OCI-LY1 (cell line): ENCODE results near the gene FGF3.

Experiments used
- H2AFZ ChIP-seq: fragments of 200-600 bp; sonication (generic), shearing (Covaris generic); 2 replicates; pipeline ENCODE4 v1.6.0; 2014; ENCODE audit warnings: antibody characterized with exemption, mild to moderate bottlenecking, low read length
- H3F3A ChIP-seq: fragments of 200-600 bp; sonication (generic), shearing (Covaris generic); 2 replicates; pipeline ENCODE4 v1.6.0; 2014; ENCODE audit warnings: mild to moderate bottlenecking, antibody characterized with exemption, low read length, moderate library complexity; ENCODE audit not compliant: insufficient read depth
- H3K27ac ChIP-seq: fragments of 200-600 bp; sonication (generic); 2 replicates; pipeline ENCODE4 v1.5.1; 2014; ENCODE audit warnings: low read length, mixed run types, mild to moderate bottlenecking, low read depth; ENCODE audit not compliant: poor library complexity, severe bottlenecking
- H3K27me3 ChIP-seq: fragments of 200-600 bp; sonication (generic); 2 replicates; pipeline ENCODE4 v1.6.0; 2014; ENCODE audit warnings: antibody characterized with exemption, mild to moderate bottlenecking, low read length, moderate library complexity; ENCODE audit not compliant: insufficient read depth
- H3K36me3 ChIP-seq: fragments of 200-600 bp; sonication (generic); 2 replicates; pipeline ENCODE4 v1.6.1; 2014; ENCODE audit warnings: mild to moderate bottlenecking, antibody characterized with exemption, low read length, moderate library complexity, mixed read lengths; ENCODE audit not compliant: insufficient read depth
- H3K4me1 ChIP-seq: fragments of 200-600 bp; sonication (generic); 2 replicates; pipeline ENCODE4 v1.5.1; 2014; ENCODE audit warnings: mild to moderate bottlenecking, low read length, moderate library complexity; ENCODE audit not compliant: insufficient read depth, severe bottlenecking
- H3K4me2 ChIP-seq: fragments of 200-600 bp; sonication (generic), shearing (Covaris generic); 2 replicates; pipeline ENCODE4 v1.6.1; 2014; ENCODE audit warnings: low read length
- H3K4me3 ChIP-seq: fragments of 200-600 bp; sonication (generic); 2 replicates; pipeline ENCODE4 v1.5.1; 2014; ENCODE audit warnings: low read length, low read depth, mild to moderate bottlenecking, mixed read lengths; ENCODE audit not compliant: poor library complexity, severe bottlenecking
- H3K79me2 ChIP-seq: fragments of 200-600 bp; shearing (Covaris generic); 2 replicates; pipeline ENCODE4 v1.6.1; 2016; ENCODE audit warnings: mixed run types, low read length, mixed read lengths; ENCODE audit not compliant: insufficient read depth
- H3K9ac ChIP-seq: fragments of 200-600 bp; sonication (generic), shearing (Covaris generic); 2 replicates; pipeline ENCODE4 v1.6.1; 2014; ENCODE audit warnings: mild to moderate bottlenecking, low read length, mixed read lengths
- H3K9me2 ChIP-seq: fragments of 200-600 bp; sonication (generic), shearing (Covaris generic); 2 replicates; pipeline ENCODE4 v1.6.1; 2014; ENCODE audit warnings: low read depth, mild to moderate bottlenecking, low read length, mixed read lengths
- H3K9me3 ChIP-seq: fragments of 200-600 bp; shearing (Covaris generic); 2 replicates; pipeline ENCODE4 v1.6.1; 2014; ENCODE audit warnings: low read length, mixed read lengths
- H4K20me1 ChIP-seq: fragments of 200-600 bp; sonication (generic), shearing (Covaris generic); 2 replicates; pipeline ENCODE4 v1.6.0; 2016; ENCODE audit warnings: mild to moderate bottlenecking, low read length; ENCODE audit not compliant: insufficient read depth
- EZH2 ChIP-seq: fragments of 200-600 bp; sonication (generic), shearing (Covaris generic); IDR thresholded peaks from 2 replicates; pipeline ENCODE4 v1.8.0; 2017; ENCODE audit warnings: borderline replicate concordance, mixed run types, mild to moderate bottlenecking, antibody characterized with exemption, low read length, moderate library complexity, mixed read lengths
- TF ChIP-seq, protein P1 (sequence below): fragments of 200-600 bp; sonication (generic), shearing (Covaris generic); IDR thresholded peaks from 2 replicates; pipeline ENCODE4 v1.5.1; 2017; ENCODE audit warnings: mild to moderate bottlenecking, antibody characterized with exemption, low read length, moderate library complexity, mixed read lengths

FGF3 gene

GRCh38 chr11:69839516-69839915 lies 20.3 kb upstream of the FGF3 start:
- Histone ChIP-seq H3K9ac (no peak overlapping the region), H3K4me1 (no peaks in the 10 kb centered on the region), H4K20me1 (no peaks in the 10 kb centered on the region), H3K9me2 (no peaks in the 10 kb centered on the region), H3K27ac (no peak overlapping the region), H3K36me3 (no peaks in the 10 kb centered on the region), H3K79me2 (no peaks in the 10 kb centered on the region), H3K4me3 (no peak overlapping the region), H2AFZ (no peak overlapping the region), H3F3A (no peaks in the 10 kb centered on the region), H3K4me2 (no peak overlapping the region), H3K9me3 (no peaks in the 10 kb centered on the region), H3K27me3 (no peaks in the 10 kb centered on the region)
- TF ChIP-seq, protein P1, sequence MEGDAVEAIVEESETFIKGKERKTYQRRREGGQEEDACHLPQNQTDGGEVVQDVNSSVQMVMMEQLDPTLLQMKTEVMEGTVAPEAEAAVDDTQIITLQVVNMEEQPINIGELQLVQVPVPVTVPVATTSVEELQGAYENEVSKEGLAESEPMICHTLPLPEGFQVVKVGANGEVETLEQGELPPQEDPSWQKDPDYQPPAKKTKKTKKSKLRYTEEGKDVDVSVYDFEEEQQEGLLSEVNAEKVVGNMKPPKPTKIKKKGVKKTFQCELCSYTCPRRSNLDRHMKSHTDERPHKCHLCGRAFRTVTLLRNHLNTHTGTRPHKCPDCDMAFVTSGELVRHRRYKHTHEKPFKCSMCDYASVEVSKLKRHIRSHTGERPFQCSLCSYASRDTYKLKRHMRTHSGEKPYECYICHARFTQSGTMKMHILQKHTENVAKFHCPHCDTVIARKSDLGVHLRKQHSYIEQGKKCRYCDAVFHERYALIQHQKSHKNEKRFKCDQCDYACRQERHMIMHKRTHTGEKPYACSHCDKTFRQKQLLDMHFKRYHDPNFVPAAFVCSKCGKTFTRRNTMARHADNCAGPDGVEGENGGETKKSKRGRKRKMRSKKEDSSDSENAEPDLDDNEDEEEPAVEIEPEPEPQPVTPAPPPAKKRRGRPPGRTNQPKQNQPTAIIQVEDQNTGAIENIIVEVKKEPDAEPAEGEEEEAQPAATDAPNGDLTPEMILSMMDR, result no peak
- no peak for TF ChIP-seq EZH2

DNA sequence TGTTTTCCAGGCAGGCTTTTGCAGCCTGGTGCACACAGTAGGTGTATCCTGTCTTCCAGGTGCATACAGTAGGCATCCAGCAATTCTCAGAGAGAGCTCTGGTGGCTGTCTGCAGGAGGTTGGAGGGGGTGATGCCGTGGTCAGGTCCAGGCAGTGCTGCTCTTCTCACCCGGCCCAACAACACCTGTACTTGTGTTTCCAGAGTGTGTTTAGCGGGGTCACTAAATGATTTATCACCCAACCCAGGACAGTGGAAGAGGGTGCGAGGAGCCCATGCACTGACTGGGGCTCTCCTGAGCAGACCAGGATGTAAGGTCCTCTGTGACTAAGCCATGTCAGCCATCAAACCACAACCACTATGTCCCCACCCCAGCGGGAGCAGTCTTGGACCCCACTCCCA lies 18.6 kb upstream of the FGF3 start:
- H3F3A ChIP-seq, result no peaks in the 10 kb centered on the region
- no peak overlapping the region for H3K4me3 ChIP-seq
- H3K27me3 ChIP-seq, result no peaks in the 10 kb centered on the region; the same call in 1 of the 2 replicates
- no peaks in the 10 kb centered on the region for H3K4me1 ChIP-seq
- no peaks in the 10 kb centered on the region for H3K79me2 ChIP-seq
- no peaks in the 10 kb centered on the region for H3K36me3 ChIP-seq
- no peaks in the 10 kb centered on the region for H4K20me1 ChIP-seq
- H3K9me3 ChIP-seq, result no peaks in the 10 kb centered on the region
- no peak overlapping the region for H3K4me2 ChIP-seq
- no peak for TF ChIP-seq EZH2
- TF ChIP-seq, protein P1, result no peak
- no peak overlapping the region for H3K27ac ChIP-seq
- H2AFZ ChIP-seq, result no peak overlapping the region
- no peaks in the 10 kb centered on the region for H3K9me2 ChIP-seq
- no peak overlapping the region for H3K9ac ChIP-seq

GRCh38 chr11:69836401-69836800 lies 17.2 kb upstream of the FGF3 start:
- Histone ChIP-seq H3K27ac (no peak overlapping the region), H3F3A (no peaks in the 10 kb centered on the region), H3K36me3 (no peaks in the 10 kb centered on the region), H3K4me2 (no peak overlapping the region), H3K4me3 (no peak overlapping the region), H4K20me1 (no peaks in the 10 kb centered on the region), H3K79me2 (no peaks in the 10 kb centered on the region), H2AFZ (no peak overlapping the region), H3K9me2 (no peaks in the 10 kb centered on the region), H3K9ac (no peak overlapping the region), H3K27me3 (no peaks in the 10 kb centered on the region; the same call in 1 of the 2 replicates), H3K4me1 (no peaks in the 10 kb centered on the region), H3K9me3 (no peaks in the 10 kb centered on the region)
- TF ChIP-seq, protein P1, result no peak
- no peak for TF ChIP-seq EZH2
